ENCODE measurements around the gene RUFY2.

RUFY2 gene

GRCh38 chr10:68403701-68404100 is 3.4 kb downstream of the RUFY2 start:
- no peak for DNase-seq (ENCODE audit: low read depth)
- TF ChIP-seq, protein P1, sequence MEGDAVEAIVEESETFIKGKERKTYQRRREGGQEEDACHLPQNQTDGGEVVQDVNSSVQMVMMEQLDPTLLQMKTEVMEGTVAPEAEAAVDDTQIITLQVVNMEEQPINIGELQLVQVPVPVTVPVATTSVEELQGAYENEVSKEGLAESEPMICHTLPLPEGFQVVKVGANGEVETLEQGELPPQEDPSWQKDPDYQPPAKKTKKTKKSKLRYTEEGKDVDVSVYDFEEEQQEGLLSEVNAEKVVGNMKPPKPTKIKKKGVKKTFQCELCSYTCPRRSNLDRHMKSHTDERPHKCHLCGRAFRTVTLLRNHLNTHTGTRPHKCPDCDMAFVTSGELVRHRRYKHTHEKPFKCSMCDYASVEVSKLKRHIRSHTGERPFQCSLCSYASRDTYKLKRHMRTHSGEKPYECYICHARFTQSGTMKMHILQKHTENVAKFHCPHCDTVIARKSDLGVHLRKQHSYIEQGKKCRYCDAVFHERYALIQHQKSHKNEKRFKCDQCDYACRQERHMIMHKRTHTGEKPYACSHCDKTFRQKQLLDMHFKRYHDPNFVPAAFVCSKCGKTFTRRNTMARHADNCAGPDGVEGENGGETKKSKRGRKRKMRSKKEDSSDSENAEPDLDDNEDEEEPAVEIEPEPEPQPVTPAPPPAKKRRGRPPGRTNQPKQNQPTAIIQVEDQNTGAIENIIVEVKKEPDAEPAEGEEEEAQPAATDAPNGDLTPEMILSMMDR (IDR thresholded peaks at IDR 0.05; ENCODE audit: insufficient read depth, low read depth, low read length, missing control alignments): no peak
- H3K4me3 ChIP-seq (ENCODE audit: low read length): no peak overlapping the region

- H3K4me3 ChIP-seq (ENCODE audit: low read length): no peak overlapping the region
- TF ChIP-seq, protein P1 (IDR thresholded peaks at IDR 0.05; ENCODE audit: insufficient read depth, low read depth, low read length, missing control alignments): no peak
- DNase-seq (ENCODE audit: low read depth): no peak
Observed at GRCh38 chr10:68402276-68402675, 4.8 kb downstream of the RUFY2 start.

GRCh38 chr10:68397005-68397404 is 10.1 kb downstream of the RUFY2 start:
- TF ChIP-seq, protein P1 (IDR thresholded peaks at IDR 0.05; ENCODE audit: insufficient read depth, low read depth, low read length, missing control alignments): no peak
- no peak for DNase-seq (ENCODE audit: low read depth)
- no peak overlapping the region for H3K4me3 ChIP-seq (ENCODE audit: low read length)

DNA sequence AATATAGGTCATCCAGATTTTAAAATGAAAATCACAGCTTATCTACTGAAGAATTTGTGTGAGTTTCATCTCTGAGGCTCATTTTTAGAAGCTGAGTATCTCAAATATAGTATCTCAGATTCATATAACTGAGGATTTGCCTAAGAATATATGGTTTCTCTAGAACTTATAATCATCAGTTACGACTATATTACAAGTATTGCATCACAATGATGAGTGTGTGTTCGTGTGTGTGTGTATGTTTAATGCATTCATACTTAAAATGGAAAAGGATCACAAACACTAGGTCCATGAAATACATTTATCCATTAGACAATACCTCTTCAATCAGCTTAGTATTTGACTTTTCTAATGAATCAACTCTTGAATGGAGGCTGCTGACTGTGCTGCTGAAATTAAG is 21.3 kb downstream of the RUFY2 start:
- no peak for DNase-seq (ENCODE audit: low read depth)
- TF ChIP-seq, protein P1 (IDR thresholded peaks at IDR 0.05; ENCODE audit: insufficient read depth, low read depth, low read length, missing control alignments): no peak
- H3K4me3 ChIP-seq (ENCODE audit: low read length): no peak overlapping the region

DNA sequence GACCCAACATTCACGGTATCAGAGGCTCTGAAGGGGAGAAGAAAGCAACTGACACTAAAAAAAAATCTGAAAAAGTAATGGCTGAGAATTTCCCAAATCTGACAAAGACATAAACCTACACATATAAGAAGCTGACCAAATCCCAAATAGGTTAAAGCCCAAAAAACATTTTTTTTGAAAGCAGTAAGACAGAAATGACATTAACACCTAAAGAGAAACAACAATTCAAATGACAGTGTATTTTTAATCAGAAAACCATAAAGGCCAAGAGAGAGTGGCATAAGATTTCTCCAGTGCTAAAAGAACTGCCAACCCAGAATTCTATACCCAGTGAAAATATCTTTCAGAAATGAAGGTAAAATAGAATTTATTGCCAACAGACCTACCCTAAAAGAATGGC is 35.5 kb downstream of the RUFY2 start:
- TF ChIP-seq, protein P1 (IDR thresholded peaks at IDR 0.05; ENCODE audit: insufficient read depth, low read depth, low read length, missing control alignments): no peak
- no peak for DNase-seq (ENCODE audit: low read depth)
- H3K4me3 ChIP-seq (ENCODE audit: low read length): no peak overlapping the region

DNA sequence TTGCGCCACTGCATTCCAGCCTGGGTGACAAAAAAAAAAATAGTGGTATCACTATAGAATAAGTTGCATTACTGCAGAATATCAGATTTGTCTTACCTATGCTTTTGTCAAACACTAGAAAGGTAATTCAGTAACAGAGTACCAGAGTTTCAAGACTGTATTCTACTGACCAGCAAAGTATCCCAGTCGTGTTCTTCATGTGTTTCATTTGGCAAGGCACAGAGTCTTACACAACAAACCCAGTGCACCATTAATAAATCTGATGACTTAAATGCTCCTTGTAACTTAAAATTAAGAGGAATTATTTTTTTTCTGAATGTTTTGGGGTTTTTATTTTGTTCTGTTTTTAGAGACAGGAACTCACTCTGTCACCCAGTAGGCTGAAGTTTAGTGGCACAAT is 40.0 kb downstream of the RUFY2 start:
- H3K4me3 ChIP-seq (ENCODE audit: low read length): no peak overlapping the region
- TF ChIP-seq, protein P1 (IDR thresholded peaks at IDR 0.05; ENCODE audit: insufficient read depth, low read depth, low read length, missing control alignments): no peak
- no peak for DNase-seq (ENCODE audit: low read depth)

DNA sequence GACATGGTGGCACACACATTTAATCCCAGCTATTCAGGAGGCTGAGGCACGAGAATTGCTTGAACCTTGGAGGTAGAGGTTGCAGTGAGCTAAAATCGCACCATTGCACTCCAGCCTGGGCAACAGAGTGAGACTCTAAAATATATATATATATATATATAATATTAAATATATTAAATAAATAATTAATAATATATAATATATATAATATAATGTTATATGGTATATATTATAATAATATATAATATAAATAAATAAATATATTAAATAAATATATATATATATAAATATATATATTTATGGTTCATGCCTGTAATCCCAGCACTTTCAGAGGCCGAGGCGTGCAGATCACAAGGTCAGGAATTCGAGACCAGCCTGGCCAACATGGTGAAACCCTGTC is 40.5 kb downstream of the RUFY2 start:
- TF ChIP-seq, protein P1 (IDR thresholded peaks at IDR 0.05; ENCODE audit: insufficient read depth, low read depth, low read length, missing control alignments): no peak
- no peak overlapping the region for H3K4me3 ChIP-seq (ENCODE audit: low read length)
- no peak for DNase-seq (ENCODE audit: low read depth)
